Upper lobe of left lung (tissue), 4 donors: ENCODE results near the gene PTGFR.

Experiments
- EP300 ChIP-seq, 4 donors: sonication (generic); formaldehyde crosslinking; IDR thresholded peaks; one replicate each; pipeline ENCODE4 v1.5.1; 2017; ENCODE audit warnings: antibody characterized with exemption in 4 of 4, control low read depth in 2 of 4
- POLR2A ChIP-seq, 4 donors: fragments of 450-650 bp; IDR thresholded peaks; one replicate each; pipeline ENCODE4 v1.5.1; 2016 to 2017; ENCODE audit warnings: antibody characterized with exemption in 4 of 4, mild to moderate bottlenecking in 2 of 4
- TF ChIP-seq, protein P1 (sequence below), 6 experiments: fragments of 450-650 bp in 4 of 6; fragments of 200-600 bp in 2 of 6; sonication (generic) in 2 of 6; IDR thresholded peaks; one replicate each; pipeline ENCODE4 v1.5.1; 2016 to 2019; ENCODE audit warnings: antibody characterized with exemption in 6 of 6

DNA sequence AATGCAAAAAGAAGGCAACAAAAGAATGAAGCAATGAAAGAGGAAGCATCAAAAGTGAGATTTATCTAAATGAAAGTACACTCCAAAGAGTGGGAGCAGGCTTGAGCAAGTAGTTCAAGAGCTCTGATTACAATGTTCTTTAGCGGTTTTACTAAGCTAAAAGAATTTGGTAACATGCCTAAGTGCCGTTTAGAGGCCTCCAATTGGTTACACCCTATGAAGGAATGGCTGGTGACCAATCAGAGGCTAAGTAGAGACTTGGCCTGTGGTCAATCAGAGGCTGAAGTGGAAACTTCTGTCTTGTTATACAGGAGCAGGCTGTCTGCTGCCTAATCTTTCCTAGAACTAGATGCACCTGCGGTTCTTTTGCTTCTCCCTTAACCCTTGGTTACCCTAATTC lies 59.1 kb downstream of the PTGFR start:
- TF ChIP-seq, protein P1, sequence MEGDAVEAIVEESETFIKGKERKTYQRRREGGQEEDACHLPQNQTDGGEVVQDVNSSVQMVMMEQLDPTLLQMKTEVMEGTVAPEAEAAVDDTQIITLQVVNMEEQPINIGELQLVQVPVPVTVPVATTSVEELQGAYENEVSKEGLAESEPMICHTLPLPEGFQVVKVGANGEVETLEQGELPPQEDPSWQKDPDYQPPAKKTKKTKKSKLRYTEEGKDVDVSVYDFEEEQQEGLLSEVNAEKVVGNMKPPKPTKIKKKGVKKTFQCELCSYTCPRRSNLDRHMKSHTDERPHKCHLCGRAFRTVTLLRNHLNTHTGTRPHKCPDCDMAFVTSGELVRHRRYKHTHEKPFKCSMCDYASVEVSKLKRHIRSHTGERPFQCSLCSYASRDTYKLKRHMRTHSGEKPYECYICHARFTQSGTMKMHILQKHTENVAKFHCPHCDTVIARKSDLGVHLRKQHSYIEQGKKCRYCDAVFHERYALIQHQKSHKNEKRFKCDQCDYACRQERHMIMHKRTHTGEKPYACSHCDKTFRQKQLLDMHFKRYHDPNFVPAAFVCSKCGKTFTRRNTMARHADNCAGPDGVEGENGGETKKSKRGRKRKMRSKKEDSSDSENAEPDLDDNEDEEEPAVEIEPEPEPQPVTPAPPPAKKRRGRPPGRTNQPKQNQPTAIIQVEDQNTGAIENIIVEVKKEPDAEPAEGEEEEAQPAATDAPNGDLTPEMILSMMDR (IDR thresholded peaks at IDR 0.05): no peak
- TF ChIP-seq POLR2A (IDR thresholded peaks at IDR 0.05): no peak
- no peak for TF ChIP-seq EP300 (IDR thresholded peaks at IDR 0.05)
